Astrocyte (in vitro differentiated cells and primary cell): ENCODE data around the gene MRGPRE.

Experiments used
- EZH2 ChIP-seq: IDR thresholded peaks from 2 replicates; pipeline ENCODE4 v1.6.1; 2012; ENCODE audit warnings: mild to moderate bottlenecking, low read length, inconsistent platforms; ENCODE audit not compliant: insufficient read depth
- TF ChIP-seq, protein P1 (sequence below): IDR thresholded peaks from 2 replicates; pipeline ENCODE4 v1.5.1; 2011; ENCODE audit warnings: low read depth, mild to moderate bottlenecking, inconsistent platforms, low read length, moderate library complexity; ENCODE audit not compliant: insufficient read depth

DNA sequence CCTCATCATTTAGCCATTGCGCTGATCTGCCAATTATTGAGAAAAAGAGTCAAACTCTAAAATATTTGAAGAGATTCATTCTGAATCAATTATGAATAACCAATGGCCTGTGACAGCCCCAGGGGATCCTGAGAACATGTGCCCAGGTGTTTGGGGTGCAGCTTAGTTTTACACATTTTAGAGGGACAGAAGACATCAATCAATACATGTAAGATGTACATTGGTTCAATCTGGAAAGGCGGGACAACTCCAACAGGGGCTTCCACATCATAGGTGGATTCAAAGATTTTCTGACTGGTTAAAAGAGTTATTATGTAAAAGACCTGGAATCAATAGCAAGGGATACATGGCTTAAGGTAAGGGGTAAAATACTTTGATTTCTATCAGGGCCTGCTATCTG is 4.9 kb upstream of the MRGPRE start:
- TF ChIP-seq, protein P1, sequence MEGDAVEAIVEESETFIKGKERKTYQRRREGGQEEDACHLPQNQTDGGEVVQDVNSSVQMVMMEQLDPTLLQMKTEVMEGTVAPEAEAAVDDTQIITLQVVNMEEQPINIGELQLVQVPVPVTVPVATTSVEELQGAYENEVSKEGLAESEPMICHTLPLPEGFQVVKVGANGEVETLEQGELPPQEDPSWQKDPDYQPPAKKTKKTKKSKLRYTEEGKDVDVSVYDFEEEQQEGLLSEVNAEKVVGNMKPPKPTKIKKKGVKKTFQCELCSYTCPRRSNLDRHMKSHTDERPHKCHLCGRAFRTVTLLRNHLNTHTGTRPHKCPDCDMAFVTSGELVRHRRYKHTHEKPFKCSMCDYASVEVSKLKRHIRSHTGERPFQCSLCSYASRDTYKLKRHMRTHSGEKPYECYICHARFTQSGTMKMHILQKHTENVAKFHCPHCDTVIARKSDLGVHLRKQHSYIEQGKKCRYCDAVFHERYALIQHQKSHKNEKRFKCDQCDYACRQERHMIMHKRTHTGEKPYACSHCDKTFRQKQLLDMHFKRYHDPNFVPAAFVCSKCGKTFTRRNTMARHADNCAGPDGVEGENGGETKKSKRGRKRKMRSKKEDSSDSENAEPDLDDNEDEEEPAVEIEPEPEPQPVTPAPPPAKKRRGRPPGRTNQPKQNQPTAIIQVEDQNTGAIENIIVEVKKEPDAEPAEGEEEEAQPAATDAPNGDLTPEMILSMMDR = no peak
- no peak for TF ChIP-seq EZH2
